MM.1S (cell line): ENCODE results near the gene TMEM254.

Experiments used
- DNase-seq: peaks from one replicate; pipeline ENCODE4 v3.0.0-alpha.2; 2015
- H2AFZ ChIP-seq: fragments of 300-600 bp; sonication (generic); 2 replicates; pipeline ENCODE4 v1.6.0; 2016; ENCODE audit warnings: antibody characterized with exemption, low read length
- H3F3A ChIP-seq: fragments of 300-600 bp; sonication (generic); 2 replicates; pipeline ENCODE4 v1.6.1; 2016; ENCODE audit warnings: mild to moderate bottlenecking, antibody characterized with exemption, low read length, moderate library complexity, mixed read lengths; ENCODE audit not compliant: insufficient read depth
- H3K27ac ChIP-seq: fragments of 300-600 bp; sonication (generic); 2 replicates; pipeline ENCODE4 v1.5.1; 2016; ENCODE audit warnings: mild to moderate bottlenecking, low read length
- H3K27me3 ChIP-seq: fragments of 300-600 bp; sonication (generic); replicated peaks from 2 replicates; pipeline ENCODE4 v1.6.0; 2016; ENCODE audit warnings: low read length; ENCODE audit not compliant: insufficient read depth
- H3K36me3 ChIP-seq: fragments of 300-600 bp; sonication (generic); replicated peaks from 2 replicates; pipeline ENCODE4 v1.6.1; 2016; ENCODE audit warnings: mild to moderate bottlenecking, low read length, mixed read lengths; ENCODE audit not compliant: insufficient read depth
- H3K4me1 ChIP-seq: fragments of 300-600 bp; sonication (generic); 2 replicates; pipeline ENCODE4 v1.6.1; 2016; ENCODE audit warnings: low read length, mixed read lengths
- H3K4me2 ChIP-seq: fragments of 300-600 bp; sonication (generic); 2 replicates; pipeline ENCODE4 v1.6.0; 2016; ENCODE audit warnings: low read depth, low read length
- H3K4me3 ChIP-seq: fragments of 300-600 bp; sonication (generic); 2 replicates; pipeline ENCODE4 v1.5.1; 2016; ENCODE audit warnings: low read length, mixed read lengths
- H3K79me2 ChIP-seq: fragments of 300-600 bp; sonication (generic); 2 replicates; pipeline ENCODE4 v1.6.1; 2016; ENCODE audit warnings: mixed run types, low read length, mixed read lengths
- H3K9ac ChIP-seq: fragments of 300-600 bp; sonication (generic); 2 replicates; pipeline ENCODE4 v1.6.1; 2016; ENCODE audit warnings: low read length, mixed read lengths
- H3K9me2 ChIP-seq: fragments of 300-600 bp; sonication (generic); replicated peaks from 2 replicates; pipeline ENCODE4 v1.6.1; 2016; ENCODE audit warnings: mild to moderate bottlenecking, low read length, mixed read lengths; ENCODE audit not compliant: insufficient read depth
- H3K9me3 ChIP-seq: fragments of 300-600 bp; sonication (generic); replicated peaks from 2 replicates; pipeline ENCODE4 v1.6.1; 2016; ENCODE audit warnings: mild to moderate bottlenecking, low read length, mixed read lengths; ENCODE audit not compliant: insufficient read depth
- H4K20me1 ChIP-seq: fragments of 300-600 bp; sonication (generic); 2 replicates; pipeline ENCODE4 v1.6.1; 2016; ENCODE audit warnings: mild to moderate bottlenecking, low read length, moderate library complexity, mixed read lengths; ENCODE audit not compliant: insufficient read depth
- CTCF ChIP-seq: fragments of 300-600 bp; sonication (generic); IDR thresholded peaks from 2 replicates; pipeline ENCODE4 v1.5.1; 2016; ENCODE audit warnings: antibody characterized with exemption, low read length, mixed read lengths
- EZH2 ChIP-seq: fragments of 300-600 bp; sonication (generic); optimal IDR thresholded peaks from 2 replicates; pipeline ENCODE3; 2017; ENCODE audit warnings: low read depth, mild to moderate bottlenecking, antibody characterized with exemption, low read length, mixed read lengths
- EZH2phosphoT487 ChIP-seq: fragments of 300-600 bp; sonication (generic); IDR thresholded peaks from 2 replicates; pipeline ENCODE4 v1.6.1; 2018; ENCODE audit warnings: antibody characterized with exemption, low read length

TMEM254 gene

GRCh38 chr10:80122746-80123145, 44.3 kb downstream of the TMEM254 start:
- DNase-seq = no peak
- no peaks in the 10 kb centered on the region for H3K4me1 ChIP-seq
- H3K9ac ChIP-seq = no peak overlapping the region
- H2AFZ ChIP-seq = no peak overlapping the region
- H3K9me2 ChIP-seq = no peaks in the 10 kb centered on the region
- no peaks in the 10 kb centered on the region for H3K9me3 ChIP-seq
- no peaks in the 10 kb centered on the region for H3F3A ChIP-seq
- H3K79me2 ChIP-seq = no peaks in the 10 kb centered on the region
- H3K36me3 ChIP-seq = no peaks in the 10 kb centered on the region
- no peak overlapping the region for H3K27ac ChIP-seq
- TF ChIP-seq CTCF (no peak), EZH2 (no peak), EZH2phosphoT487 (no peak)
- no peaks in the 10 kb centered on the region for H4K20me1 ChIP-seq
- H3K27me3 ChIP-seq = no peaks in the 10 kb centered on the region
- H3K4me2 ChIP-seq = no peak overlapping the region
- H3K4me3 ChIP-seq = no peak overlapping the region

- Histone ChIP-seq H3K4me3 (no peak overlapping the region), H4K20me1 (no peaks in the 10 kb centered on the region), H3K27ac (no peak overlapping the region), H3K9me3 (no peaks in the 10 kb centered on the region), H3K9ac (no peak overlapping the region), H3K9me2 (no peaks in the 10 kb centered on the region), H2AFZ (no peak overlapping the region), H3F3A (no peaks in the 10 kb centered on the region), H3K4me2 (no peak overlapping the region), H3K27me3 (0 out of 2 replicates have a peak, but pooled peaks cover 6% of the 10 kb centered on the region), H3K36me3 (no peaks in the 10 kb centered on the region), H3K79me2 (no peaks in the 10 kb centered on the region), H3K4me1 (no peaks in the 10 kb centered on the region)
- no peak for DNase-seq
- TF ChIP-seq EZH2phosphoT487 (no peak), CTCF (no peak), EZH2 (no peak)
Measured at GRCh38 chr10:80126876-80127275, 48.4 kb downstream of the TMEM254 start.

- Histone ChIP-seq H3K9me2 (no peaks in the 10 kb centered on the region), H3K4me2 (no peak overlapping the region), H3K9me3 (no peaks in the 10 kb centered on the region), H3K4me3 (no peak overlapping the region), H3K79me2 (no peaks in the 10 kb centered on the region), H4K20me1 (no peaks in the 10 kb centered on the region), H2AFZ (no peak overlapping the region), H3K36me3 (no peaks in the 10 kb centered on the region), H3K27me3 (0 out of 2 replicates have a peak, but pooled peaks cover 6% of the 10 kb centered on the region), H3K27ac (no peak overlapping the region), H3F3A (no peaks in the 10 kb centered on the region), H3K4me1 (no peaks in the 10 kb centered on the region), H3K9ac (no peak overlapping the region)
- TF ChIP-seq EZH2 (no peak), EZH2phosphoT487 (no peak), CTCF (no peak)
- DNase-seq = no peak
Measured at GRCh38 chr10:80131499-80131901, 53.0 kb downstream of the TMEM254 start.
